DMS153 treated with DMSO at 0.1 percent for 48 hours (cell line): ENCODE data around the gene DEF6.

ENCODE experiments used
- DNase-seq: peaks from one replicate; lab custom pipeline; 2025; ENCODE audit not compliant: unreplicated experiment; lab: John Stamatoyannopoulos, UW

Gene DEF6

DNA sequence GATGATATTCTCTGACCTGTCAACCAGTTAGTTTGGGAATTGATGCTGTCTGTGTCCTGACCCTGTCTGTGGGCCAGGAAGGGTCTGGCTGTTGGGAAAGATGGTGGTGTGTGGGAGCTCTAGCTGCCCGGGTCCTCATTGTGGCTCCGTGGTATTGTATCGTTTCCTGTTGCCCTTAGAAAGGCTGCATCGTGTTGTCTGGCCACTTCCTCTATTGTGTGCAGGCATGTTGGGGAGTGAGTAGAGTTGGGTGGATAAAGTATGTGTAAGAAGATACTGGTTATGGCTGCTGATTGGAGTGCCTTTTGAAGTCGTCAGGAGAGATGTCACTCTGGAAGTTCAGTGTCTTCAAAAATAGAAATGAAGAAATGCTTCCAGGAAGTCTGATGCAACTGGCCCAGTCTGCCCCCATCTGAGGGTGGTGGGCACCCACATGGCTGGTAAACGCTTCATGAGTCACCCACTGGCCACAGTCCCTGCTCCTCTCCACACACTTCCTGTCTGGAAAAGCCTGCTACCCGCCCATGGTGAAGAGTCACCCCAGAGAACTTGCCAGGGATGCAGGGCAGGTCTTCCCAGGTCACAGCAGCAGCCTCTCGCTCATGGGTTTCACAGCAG is 72.6 kb downstream of the DEF6 start:
- no peak for DNase-seq

DNA sequence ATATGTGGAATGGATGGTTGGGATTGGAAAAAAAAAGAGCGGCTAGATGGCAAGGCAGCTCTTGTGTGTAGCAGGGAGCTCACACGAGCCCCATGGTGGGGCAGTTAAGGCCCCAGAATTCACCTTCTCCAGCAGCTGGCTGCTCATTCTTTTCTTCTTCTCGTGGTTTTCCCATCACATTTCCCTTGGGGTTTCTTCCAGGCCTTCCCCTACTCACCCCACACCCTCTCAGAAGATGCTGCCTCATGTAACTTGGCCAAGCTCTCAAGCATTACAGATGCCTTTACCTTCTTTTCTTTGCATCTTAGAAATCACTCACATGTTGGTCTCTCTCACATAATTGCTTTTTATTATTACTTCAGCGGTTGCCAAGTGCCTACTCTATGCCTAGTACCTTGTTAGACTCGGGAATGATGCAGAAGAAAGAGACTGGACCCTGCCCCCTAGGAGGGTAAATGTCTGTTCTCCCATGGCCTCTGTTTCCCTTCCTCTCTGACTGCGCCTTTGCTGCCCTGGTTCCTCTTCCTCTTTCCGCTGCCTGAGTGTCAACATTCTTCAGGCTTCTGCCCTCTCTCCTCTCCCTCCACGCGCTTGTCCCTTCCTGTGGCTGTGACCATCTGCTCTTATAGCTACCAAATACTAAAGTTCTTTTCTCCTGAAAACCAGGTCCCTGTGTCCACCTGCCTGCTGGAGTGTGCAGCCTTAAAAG is 73.3 kb downstream of the DEF6 start:
- no peak for DNase-seq
